NCI-H1417 (cell line): ENCODE results near the gene PAPPA2.

ENCODE experiments used
- DNase-seq, 3 experiments: peaks; one replicate each; lab custom pipeline; 2025; lab: John Stamatoyannopoulos, UW

PAPPA2 gene

DNA sequence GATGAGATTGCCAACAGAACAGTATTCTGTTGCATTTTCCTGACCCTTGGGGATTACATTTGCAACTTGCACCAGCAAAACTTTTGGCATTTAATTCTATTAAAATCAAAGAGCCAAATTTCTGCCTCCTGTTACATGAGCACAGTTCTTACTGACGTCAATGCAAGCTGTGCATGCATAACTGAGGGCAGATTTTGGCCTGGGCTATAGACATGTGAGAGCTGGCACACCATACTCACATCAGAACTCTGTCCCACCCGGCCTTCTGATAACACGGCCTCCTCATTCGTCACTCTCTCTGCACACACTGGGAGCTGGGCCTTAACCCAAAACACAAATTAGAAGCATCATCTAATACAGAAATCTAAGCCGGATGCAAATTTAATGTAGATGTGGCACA lies 31.5 kb downstream of the PAPPA2 start:
- no peak for DNase-seq

DNA sequence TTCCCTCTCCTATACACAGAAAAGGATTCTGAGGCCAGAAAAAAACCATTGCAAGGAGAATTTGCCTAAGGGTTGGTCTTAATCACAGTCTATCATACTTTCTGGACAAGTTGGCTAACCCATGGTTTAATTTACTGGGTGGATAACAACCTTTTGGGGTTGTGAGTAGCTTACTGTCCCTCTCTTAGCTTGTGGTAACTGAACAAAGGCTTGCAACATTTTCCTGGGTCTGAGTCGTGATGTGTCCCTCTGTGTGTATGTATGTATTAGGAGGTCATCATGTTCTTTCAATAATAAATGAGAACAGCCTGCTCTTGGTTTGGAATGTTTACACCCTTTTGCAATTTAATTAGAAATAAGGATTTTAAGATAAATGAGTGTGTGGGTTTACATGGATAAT lies 36.7 kb downstream of the PAPPA2 start:
- no peak for DNase-seq

DNA sequence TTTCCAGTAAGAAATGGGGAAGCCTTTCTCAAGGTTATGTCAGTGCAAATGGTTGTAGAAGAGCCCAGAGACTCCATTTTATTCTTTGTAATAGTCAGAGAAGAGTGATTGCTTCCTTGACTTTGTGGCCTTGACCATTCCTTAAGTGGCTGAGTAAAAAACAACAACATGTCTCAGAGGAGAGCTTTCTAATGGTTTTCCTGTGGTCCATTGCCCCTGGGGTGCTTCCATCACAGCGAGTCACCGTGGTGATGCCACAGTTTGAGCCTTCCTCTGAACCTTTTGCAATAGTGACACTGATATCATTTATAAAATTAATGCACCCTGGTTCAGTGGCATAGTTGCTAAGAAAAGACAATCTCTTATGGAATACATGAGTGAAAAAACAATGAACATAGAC lies 38.6 kb downstream of the PAPPA2 start:
- DNase-seq: no peak

DNA sequence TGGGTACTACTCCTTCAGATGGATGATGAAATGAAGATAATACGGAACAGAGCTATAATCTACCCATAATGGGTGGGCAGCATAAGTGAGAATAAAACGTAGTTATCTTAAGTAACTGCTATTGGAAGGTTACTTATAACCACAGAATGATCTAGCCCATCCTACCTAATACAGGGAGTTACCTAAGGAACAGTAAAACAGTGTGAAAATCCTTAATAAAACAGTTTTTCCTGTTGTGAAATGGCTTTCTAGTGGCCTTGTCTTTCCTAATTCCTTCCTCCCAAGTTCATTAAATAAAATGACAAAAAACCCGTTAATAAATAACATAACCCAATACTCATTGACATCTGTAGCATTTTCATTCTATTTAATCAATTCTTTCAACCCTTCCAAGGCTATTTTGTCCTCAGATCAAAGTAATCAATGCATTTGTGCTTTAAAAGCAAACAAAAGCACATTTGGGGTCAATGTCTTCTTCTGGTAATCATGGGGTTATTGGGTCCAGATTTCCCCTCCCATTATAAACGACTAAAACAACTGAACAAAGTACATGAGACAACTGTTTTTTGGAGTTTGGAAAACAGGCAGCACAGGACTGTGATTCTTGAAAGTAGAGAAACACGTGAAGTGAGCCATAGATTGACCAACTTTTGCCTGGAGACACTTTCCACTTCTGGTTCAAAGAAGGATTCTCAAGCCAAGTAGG lies 42.0 kb downstream of the PAPPA2 start:
- DNase-seq: no peak

DNA sequence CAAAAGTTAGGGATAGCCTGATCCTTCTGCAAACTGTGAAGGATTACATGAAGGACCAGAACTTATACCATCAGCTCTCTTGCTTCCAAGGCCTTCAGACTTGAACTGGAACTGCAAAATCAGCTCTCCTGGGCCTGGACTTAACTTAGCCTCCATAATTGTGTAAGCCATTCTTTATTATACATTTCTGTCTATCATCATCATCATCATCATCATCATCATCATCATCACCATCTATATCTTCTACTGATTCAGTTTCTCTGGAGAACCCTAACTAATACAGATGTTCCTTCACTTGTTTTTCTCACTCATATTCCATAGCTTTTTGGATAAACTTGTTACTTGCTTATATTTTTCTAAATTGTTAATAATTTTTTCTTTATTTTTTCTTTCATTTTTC lies 50.0 kb downstream of the PAPPA2 start:
- DNase-seq: no peak

DNA sequence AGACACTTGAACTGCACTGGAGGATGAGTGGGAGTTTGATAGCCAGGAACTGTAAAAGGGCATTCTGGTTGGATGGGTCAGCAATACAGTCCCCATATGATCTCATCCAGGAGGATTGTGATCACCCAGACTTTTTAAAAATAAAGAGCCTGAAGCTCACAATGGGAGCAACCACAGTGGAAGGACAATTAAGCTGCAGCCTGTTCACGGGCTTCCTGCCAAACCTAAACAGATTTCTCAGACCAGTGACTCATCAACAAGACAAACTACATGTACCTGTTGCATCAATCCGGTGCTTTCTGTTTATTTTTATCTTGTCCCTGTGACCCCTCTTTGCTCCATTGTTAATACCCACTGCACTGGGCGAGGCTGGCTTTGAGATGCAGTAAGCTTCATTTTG lies 52.3 kb downstream of the PAPPA2 start:
- no peak for DNase-seq

DNA sequence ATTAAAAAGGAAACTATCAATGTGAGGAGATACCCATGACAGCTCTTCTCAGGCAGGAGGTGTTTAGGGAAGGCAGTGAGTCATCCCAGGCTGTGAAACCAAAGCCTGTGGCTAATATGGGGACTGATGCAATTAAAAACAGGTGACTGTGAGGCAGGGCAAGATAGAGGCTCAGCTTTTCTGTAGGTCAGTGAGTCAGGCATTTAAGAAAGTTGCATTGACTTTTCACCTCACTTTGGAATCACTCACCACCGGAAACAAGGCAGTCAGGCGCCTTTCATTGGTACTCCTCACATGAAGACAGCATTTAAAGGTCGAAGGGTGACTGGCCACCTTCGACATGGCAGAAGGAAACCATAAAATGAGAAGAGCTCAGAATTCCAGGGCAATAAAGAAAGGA lies 54.5 kb downstream of the PAPPA2 start:
- DNase-seq: no peak

DNA sequence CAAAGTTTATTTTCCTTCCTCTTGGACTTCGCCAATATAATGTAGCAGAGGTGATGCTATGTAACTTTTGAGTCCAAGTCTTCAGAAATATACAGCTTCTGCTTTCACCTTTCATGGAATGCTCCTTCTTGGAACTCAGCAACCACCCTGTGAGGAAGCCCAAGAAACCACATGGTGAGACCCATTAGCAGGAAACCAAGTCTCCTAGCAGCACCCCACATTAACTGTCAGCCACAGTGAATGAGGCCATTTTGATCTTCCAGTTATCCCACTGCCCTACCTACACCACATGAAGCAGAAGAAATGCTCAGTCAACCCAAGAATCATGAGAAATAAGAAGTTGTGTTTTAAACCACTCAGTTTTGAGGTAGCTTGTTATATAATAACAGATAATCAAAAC lies 58.2 kb downstream of the PAPPA2 start:
- DNase-seq: no peak

DNA sequence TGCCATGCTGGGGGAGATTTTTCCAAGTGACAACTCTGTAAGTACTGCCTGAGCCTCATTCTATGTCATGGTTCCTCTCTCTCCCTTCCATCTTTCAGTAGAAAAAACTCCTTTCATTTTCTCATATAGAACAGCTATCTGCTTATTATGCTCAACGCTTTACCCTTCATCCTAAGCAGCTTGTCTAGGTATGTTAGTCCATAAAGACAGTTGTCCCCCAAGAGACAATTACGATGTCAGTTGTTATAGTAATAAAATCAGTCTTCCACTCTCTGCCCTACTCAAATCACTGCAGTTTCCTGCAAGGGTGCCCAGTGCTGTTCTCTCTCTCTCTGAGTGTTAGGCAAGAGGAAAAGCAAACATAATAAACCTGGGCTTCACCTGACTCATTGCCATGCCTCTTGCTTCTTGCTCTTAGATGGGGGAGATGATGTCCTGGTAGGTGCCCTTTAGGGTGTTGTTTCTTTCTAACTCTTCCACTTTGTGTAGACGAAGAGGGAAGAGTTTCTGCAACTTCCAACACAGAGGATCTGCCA lies 59.4 kb downstream of the PAPPA2 start:
- DNase-seq: no peak

DNA sequence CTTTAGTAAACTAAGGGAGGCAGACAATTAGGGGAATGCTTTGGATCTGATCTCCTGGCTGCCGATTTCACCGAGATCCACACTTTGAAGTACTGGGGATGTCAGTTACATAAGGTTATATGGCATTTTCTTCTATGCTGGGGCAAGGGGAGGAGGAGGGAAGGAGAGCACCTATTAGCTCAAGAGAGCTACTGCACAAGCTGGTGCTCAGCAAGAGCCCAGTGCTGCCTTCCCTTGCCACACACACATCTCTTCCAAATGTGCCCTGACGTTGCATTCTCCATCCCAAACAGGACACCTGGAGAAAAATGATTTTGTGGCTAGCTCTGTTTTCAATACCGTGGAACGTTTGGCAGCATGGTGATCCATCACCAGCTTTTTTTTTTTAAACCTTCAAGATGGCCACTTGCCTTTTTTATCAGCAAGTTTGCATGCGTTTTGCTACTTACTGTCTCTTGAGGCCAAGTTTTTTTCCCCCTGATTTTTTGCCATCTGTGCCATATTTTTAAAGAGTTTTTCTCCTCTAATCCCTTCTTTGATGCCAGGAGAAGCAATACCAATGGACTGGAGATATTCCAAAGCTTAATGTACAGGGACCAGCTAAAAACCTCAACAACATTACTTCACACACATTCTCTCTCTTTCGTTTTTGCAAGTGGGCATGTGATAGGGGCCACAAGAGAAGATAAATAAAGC lies 66.6 kb downstream of the PAPPA2 start:
- no peak for DNase-seq

DNA sequence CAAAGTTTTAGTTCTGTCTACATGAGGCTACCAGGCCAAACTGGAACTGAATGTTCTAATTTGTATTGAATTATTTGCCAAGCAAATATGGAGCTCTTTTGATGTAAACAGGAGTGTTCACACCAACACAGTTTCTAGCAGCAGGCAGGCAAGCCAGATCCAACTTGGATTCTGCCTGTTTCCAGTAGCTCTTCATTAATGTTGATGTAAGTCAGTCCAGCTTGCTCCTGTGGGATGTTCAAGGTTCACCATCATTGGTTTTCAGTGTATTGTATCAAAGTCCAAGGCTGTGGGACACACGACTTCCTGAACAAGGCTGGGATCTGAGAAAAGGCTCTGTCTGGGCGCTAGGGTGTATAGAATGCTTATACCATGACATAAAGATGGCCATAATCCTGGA lies 68.1 kb downstream of the PAPPA2 start:
- DNase-seq: no peak

DNA sequence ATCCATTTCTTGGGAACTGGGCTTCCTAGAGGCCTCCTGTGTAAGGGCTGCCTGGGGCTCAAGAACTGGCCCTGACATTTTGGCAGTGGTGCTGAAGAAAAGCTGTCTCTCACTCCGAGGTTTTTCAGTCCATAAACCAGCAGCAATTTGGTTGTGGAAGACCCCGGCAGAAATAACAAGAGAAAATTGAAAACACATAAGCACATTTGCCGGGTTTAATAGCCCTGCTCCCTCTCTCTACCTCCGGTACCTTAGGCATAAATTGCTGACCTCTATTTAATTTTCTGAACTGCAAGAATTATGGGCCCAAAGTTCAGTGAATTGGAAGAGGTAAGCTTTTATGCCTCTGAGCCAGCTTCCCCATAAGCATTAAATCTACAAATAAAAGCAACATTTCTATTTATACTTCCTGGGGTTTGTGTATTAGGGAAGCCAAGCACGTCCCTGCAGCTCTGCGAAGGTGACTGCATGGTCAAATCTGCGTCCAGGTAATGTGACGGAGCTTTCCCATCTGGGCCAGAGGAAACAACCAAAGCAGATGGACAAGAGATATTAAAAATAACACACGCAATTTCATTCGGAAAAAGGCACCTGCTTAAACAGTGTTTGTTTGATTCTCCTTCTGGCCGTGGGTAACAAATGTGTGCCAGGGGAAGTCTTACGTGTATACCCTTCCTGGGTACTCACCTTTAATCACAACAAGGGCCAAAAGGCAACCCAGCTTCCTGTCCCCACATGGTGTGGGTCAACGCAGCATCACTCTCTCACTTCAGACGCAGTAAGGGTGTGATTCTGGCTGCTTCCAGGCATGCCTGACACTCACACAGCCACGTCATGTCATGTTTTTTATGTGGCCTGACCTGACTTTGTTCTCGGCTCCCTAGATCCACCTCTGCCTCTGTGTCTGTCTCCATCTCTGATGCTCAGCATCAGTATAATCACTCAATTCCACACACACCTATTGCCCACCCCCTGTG lies 69.2 kb downstream of the PAPPA2 start:
- no peak for DNase-seq

DNA sequence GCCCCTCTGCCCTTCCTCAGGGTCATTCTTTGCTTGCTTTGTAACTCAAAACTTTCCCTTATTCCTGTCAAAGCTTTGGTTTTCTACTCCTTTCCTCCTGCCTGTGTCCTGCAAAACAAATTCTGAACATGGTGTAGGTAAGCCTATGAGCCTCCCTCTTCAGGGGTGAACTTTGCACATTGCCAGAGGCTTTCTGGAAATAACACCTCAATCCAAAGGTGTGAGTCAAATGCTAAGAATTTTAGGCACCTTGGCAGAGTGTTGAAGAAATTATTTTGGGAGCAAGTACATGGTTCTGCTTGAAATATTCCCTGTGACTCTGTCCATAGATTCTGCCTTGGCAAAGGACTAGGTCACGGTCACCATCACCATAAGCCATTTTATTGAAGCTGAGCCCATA lies 70.0 kb downstream of the PAPPA2 start:
- no peak for DNase-seq

DNA sequence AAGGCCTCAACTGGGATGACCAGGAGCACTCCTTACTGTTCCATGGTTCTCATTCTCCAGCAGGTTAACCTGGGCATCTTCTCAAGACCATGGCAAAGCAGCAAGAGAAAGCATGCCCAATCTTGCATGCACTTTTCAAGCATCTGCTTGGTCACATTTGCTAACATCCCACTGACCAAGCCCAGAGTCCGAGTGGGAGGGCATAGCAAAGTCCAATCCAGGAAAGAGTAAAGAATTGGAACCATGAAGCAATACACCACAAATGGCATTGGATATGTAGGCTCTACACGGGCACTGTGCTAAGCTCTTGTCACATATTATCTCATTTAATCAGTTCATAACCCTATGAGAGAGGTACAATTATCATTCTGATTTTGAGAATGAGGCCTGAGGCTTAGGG lies 73.6 kb downstream of the PAPPA2 start:
- DNase-seq: no peak

DNA sequence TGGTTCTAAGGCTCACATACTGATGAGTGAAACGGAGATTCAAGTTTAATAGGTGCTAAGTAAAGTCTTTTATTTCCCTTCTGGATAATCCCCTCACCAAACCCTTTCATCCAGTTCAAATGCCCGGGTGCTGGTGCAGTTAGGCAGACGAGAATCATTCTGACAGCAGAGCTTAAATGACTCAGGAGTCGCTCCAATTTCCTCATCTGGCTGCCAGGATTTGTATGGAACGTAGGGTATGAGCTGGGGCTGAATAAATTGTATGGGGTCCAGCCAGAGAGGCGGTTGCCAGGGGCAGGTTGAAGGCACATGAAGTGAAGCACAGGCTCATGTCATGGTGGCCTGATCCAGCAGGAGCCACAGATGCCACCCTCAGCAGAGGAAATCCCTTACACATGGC lies 76.0 kb downstream of the PAPPA2 start:
- DNase-seq: no peak

DNA sequence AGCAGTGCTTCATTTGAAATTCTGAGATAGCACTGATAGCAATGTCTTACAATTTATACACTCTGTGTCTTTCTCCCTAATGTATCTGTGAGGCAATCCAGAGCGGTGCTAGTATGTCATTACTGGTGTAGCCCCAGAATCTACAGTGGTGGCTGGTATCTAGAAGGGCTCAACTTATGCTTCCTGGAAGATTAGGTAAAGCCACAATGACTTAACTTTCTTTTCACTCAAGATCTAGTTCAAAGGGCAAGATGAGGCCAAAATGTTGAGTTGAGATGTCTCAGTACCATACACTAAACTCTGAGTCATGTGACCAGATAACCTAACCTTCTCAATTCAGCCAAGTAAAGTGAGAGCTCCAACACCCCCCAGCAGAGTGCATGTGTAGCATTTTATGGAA lies 77.5 kb downstream of the PAPPA2 start:
- DNase-seq: no peak

DNA sequence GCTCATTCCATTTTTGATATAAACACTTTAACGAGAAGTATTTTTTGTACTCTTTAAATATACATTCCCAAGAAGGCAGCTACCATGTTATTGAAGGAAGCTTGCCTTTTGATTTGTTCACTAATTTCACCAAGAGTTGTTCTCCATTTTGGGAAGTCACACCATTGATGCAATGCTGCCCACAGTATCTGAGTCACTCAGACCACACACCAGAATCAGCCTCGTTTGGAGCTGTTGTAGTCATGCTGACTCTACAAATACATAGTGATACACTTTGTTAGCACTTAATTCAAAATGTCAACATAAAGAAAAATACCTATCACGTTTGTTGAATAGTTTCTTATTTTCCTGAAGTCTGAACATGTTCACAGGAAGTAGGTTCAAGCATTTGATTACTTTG lies 78.7 kb downstream of the PAPPA2 start:
- DNase-seq: no peak

DNA sequence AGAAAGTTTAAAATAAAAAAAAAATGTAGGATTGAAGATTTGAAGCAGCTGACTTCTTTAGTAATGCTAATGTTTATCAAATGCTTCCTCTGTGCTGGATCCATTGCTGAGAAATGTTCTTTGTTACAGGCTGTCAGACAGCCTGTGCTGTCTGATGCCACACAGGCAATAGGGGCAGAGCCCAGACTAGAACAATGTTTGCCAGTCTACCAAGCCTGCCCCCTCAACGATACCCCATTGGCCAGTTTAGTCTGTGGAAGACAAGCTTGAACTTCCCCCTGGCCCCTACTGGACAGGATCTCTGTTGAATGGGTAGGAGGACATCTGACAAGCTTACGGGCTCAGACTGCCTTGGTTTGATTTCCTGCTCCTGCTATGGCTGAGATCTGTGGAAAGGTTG lies 79.4 kb downstream of the PAPPA2 start:
- DNase-seq: no peak

DNA sequence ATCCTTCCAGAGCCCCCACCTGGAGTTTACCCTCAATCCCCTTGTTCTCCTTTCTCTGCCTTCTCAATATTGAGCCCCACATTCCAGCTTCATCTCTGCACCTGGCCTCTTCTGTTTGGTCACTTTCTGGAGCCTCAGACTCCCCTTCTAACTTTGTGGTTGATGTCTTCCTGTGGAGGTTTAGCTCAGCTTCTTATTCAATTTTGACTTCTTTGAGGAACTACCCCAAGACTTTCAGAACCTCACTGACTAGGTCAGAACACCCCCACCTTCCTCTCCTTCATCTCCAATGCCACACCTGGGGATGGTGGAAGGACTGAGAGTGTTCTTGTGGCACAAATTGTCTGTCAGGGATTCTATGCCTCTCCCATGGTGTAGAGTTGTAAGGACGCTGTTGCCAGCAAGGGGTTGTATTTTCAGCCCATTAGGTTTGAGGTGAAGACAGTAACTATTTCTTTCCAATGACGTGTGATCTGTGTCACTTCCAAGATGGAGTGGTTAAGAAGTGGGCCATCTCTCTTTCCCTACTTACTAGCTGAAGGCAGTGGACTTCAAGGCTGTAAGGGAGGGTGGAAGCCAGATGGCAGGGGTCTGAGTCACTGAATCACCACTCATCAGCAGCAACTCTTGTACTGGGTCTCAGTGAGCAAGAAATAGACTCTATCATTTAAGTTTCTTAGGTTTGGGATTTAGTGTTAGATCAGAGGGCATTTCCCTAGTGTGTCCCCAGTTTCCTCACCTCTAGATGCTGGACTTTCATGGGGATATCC lies 80.6 kb downstream of the PAPPA2 start:
- DNase-seq: no peak

DNA sequence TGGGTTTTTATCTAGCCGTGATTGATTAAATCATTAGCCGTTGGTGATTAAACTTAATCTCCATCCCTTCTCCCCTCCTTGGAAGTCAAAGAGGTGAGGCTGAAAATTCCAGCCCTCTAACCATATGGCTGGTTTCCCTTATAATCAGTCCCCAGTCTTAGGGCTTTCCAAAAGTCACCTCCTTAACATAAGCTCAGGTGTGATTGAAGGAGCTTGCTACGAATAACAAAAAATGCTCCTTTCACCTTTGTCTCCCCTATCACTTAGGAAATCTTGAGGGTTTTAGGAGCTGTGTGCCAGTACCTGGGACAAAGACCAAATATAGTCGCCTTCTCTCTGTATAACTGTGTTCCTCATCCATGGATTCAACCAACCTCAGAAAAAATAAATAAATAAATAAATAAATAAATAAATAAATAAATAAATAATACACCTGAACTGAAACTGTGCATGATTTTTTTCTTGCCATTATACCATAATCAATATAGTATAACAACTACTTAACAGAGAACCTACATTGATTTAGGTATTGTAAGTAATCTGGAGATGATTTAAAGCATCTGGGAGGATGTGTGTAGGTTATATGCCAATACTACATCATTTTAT lies 82.2 kb downstream of the PAPPA2 start:
- no peak for DNase-seq

DNA sequence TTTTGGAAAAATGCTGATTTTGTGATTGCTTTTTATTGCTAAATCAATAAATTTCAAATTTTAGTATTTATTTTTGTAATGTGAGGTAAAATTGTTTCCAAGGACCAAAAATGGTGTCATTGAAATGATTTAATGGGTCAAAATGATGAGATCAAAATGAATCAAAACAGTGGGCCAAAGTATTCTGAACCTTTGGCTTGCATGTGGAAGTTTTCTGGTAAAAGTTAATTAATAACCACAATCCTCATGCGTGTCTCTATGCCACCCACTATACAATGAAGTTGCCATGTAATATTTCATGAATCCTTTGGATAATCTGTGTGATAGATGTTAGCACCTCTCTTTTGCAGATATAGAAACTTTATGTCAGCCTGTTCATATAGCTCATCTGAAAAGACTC lies 83.8 kb downstream of the PAPPA2 start:
- DNase-seq: no peak
